D721Med (cell line): ENCODE measurements around the gene CCDC38.
"Not testable (repeated sequence)": the region's sequence is repeated elsewhere in the genome, so short reads cannot be mapped to it uniquely, and the experiment has no call there.

ENCODE experiments used
- DNase-seq: peaks from one replicate; pipeline ENCODE4 v3.0.0; 2011; ENCODE audit warnings: low spot score; ENCODE audit not compliant: insufficient read length
- FAIRE-seq: peaks from 2 replicates; lab custom pipeline; 2011; peaks lifted over from hg19 to GRCh38; lab: Jason Lieb, UNC
- CTCF ChIP-seq: IDR thresholded peaks from 2 replicates; pipeline ENCODE4 v1.5.1; 2012; ENCODE audit warnings: mild to moderate bottlenecking, control low read depth; ENCODE audit not compliant: insufficient read depth; ENCODE audit errors: missing control alignments

Gene CCDC38

GRCh38 chr12:95858451-95859343, 83.7 kb downstream of the CCDC38 start, which contains the start of gene SNRPF:
Gene SNRPF, plus strand, starts transcription at chr12:95858952. Its CDS starts 122 bp downstream, at chr12:95859074.
- TF ChIP-seq CTCF: no peak
- FAIRE-seq (no peak), DNase-seq (peak; percentile 96)

GRCh38 chr12:95857799-95858198, 84.6 kb downstream of the CCDC38 start:
- no peak for TF ChIP-seq CTCF
- FAIRE-seq: no peak
- no peak for DNase-seq

- no peak for TF ChIP-seq CTCF
- DNase-seq (no peak), FAIRE-seq (no peak)
Measured at GRCh38 chr12:95857156-95857555, 85.3 kb downstream of the CCDC38 start.

GRCh38 chr12:95852133-95852532, 90.3 kb downstream of the CCDC38 start:
- TF ChIP-seq CTCF: no peak
- DNase-seq: no peak

GRCh38 chr12:95851606-95852005, 90.8 kb downstream of the CCDC38 start:
- FAIRE-seq: no peak
- no peak for TF ChIP-seq CTCF
- no peak for DNase-seq

More at GRCh38 chr12:95852133-95852532, 90.3 kb downstream of the CCDC38 start:
- FAIRE-seq: no peak

GRCh38 chr12:95848575-95849388, 93.6 kb downstream of the CCDC38 start:
- FAIRE-seq (no peak), DNase-seq (no peak)
- TF ChIP-seq CTCF: peak; percentile 40

- not testable (repeated sequence) for DNase-seq, FAIRE-seq
Measured at GRCh38 chr12:95842426-95842825, 100.0 kb downstream of the CCDC38 start.
